GM06990 (cell line): ENCODE data around the gene HECTD3.
"Not testable (repeated sequence)": the region's sequence is repeated elsewhere in the genome, so short reads cannot be mapped to it uniquely, and the experiment has no call there.

Experiments used
- DNase-seq: peaks from one replicate; pipeline ENCODE4 v3.0.0-alpha.2; 2011; ENCODE audit not compliant: insufficient read length; ENCODE audit errors: extremely low read depth
- H3K27me3 ChIP-seq: replicated peaks from 2 replicates; pipeline ENCODE4 v1.6.0; 2011; ENCODE audit warnings: low read length; ENCODE audit not compliant: control insufficient read depth, insufficient read depth
- H3K36me3 ChIP-seq: 2 replicates; pipeline ENCODE4 v1.5.1; 2011; ENCODE audit warnings: low read length; ENCODE audit not compliant: control insufficient read depth, insufficient read depth
- H3K4me3 ChIP-seq: replicated peaks from 2 replicates; pipeline ENCODE4 v1.5.1; 2011; ENCODE audit warnings: low read depth, mild to moderate bottlenecking, control low read depth, low read length
- CTCF ChIP-seq: IDR thresholded peaks from 2 replicates; pipeline ENCODE4 v1.5.1; 2011; ENCODE audit warnings: low read length, control low read depth, mild to moderate bottlenecking, inconsistent platforms; ENCODE audit not compliant: insufficient read depth, poor library complexity, severe bottlenecking

Gene HECTD3

GRCh38 chr1:44994309-44994898, 16.7 kb downstream of the HECTD3 start:
- H3K4me3 ChIP-seq, result no peak overlapping the region
- no peak for DNase-seq
- H3K27me3 ChIP-seq, result no peaks in the 10 kb centered on the region
- TF ChIP-seq CTCF, result no peak
- no peaks in the 10 kb centered on the region for H3K36me3 ChIP-seq

GRCh38 chr1:44988531-44989156, 22.5 kb downstream of the HECTD3 start:
- Histone ChIP-seq H3K36me3 (no peaks in the 10 kb centered on the region), H3K4me3 (no peak overlapping the region), H3K27me3 (no peaks in the 10 kb centered on the region)
- no peak for DNase-seq
- no peak for TF ChIP-seq CTCF

- Histone ChIP-seq H3K4me3 (peak overlapping the region; percentile 93), H3K36me3 (peaks cover 1% of the 10 kb centered on the region; the same call in 1 of the 2 replicates), H3K27me3 (no peaks in the 10 kb centered on the region)
- TF ChIP-seq CTCF, result no peak
- DNase-seq, result no peak
These were observed 25.3 kb downstream of the HECTD3 start for GRCh38 chr1:44985747-44986359.

- H3K36me3 ChIP-seq, H3K4me3 ChIP-seq, H3K27me3 ChIP-seq, DNase-seq: not testable (repeated sequence)
These were observed 33.8 kb downstream of the HECTD3 start for GRCh38 chr1:44977372-44977771.

GRCh38 chr1:44976252-44976651, 34.9 kb downstream of the HECTD3 start:
- DNase-seq, result no peak
- TF ChIP-seq CTCF, result no peak
- Histone ChIP-seq H3K27me3 (no peaks in the 10 kb centered on the region), H3K36me3 (peaks cover 8% of the 10 kb centered on the region), H3K4me3 (no peak overlapping the region)

- peaks cover 3% of the 10 kb centered on the region for H3K36me3 ChIP-seq
These were observed 37.5 kb downstream of the HECTD3 start for GRCh38 chr1:44973645-44974044.

More at GRCh38 chr1:44973645-44974044, 37.5 kb downstream of the HECTD3 start:
- TF ChIP-seq CTCF, result no peak
- H3K27me3 ChIP-seq, result no peaks in the 10 kb centered on the region
- no peak overlapping the region for H3K4me3 ChIP-seq
- no peak for DNase-seq
